Activated naive CD8-positive, alpha-beta T cell treated with anti-CD3 and anti-CD28 coated beads for 36 hours (primary cell): ENCODE results near the gene ELOVL4. TPM values are rescaled to one million over a fixed set of nuclear protein-coding genes. Genes with fewer than 3 reads are reported as not detected.

Experiments
- DNase-seq: peaks from one replicate; pipeline ENCODE4 v3.0.0; 2021
- H3K27ac Mint-ChIP-seq: one replicate; pipeline ENCODE4 v1.8.0; 2022; ENCODE audit warnings: mild to moderate bottlenecking, moderate library complexity, mixed read lengths
- H3K27me3 Mint-ChIP-seq: one replicate; pipeline ENCODE4 v1.8.0; 2022; ENCODE audit warnings: mild to moderate bottlenecking, mixed read lengths
- H3K36me3 Mint-ChIP-seq: one replicate; pipeline ENCODE4 v1.8.0; 2021; ENCODE audit warnings: mild to moderate bottlenecking, mixed read lengths
- H3K4me1 Mint-ChIP-seq: one replicate; pipeline ENCODE4 v1.8.0; 2021; ENCODE audit warnings: mixed read lengths
- H3K4me3 Mint-ChIP-seq: one replicate; pipeline ENCODE4 v1.8.0; 2022; ENCODE audit warnings: mild to moderate bottlenecking, moderate library complexity, mixed read lengths
- H3K9me3 Mint-ChIP-seq: one replicate; pipeline ENCODE4 v1.8.0; 2022; ENCODE audit warnings: mixed read lengths
- total RNA-seq, 2 experiments: library from RNA; stranded (reverse); gene quantifications; one replicate each; pipeline ENCODE4 v1.2.3, GENCODE V29; 2021

The ELOVL4 gene
- total RNA-seq, 2 experiments from 2014 or later, result 1.7 to 2.2 TPM

- Mint-ChIP-seq H3K27ac (no peak overlapping the region), H3K27me3 (peaks cover 33% of the 10 kb centered on the region), H3K4me3 (no peak overlapping the region)
These were observed 4.2 kb downstream of the ELOVL4 start for GRCh38 chr6:79943133-79943532.

DNA sequence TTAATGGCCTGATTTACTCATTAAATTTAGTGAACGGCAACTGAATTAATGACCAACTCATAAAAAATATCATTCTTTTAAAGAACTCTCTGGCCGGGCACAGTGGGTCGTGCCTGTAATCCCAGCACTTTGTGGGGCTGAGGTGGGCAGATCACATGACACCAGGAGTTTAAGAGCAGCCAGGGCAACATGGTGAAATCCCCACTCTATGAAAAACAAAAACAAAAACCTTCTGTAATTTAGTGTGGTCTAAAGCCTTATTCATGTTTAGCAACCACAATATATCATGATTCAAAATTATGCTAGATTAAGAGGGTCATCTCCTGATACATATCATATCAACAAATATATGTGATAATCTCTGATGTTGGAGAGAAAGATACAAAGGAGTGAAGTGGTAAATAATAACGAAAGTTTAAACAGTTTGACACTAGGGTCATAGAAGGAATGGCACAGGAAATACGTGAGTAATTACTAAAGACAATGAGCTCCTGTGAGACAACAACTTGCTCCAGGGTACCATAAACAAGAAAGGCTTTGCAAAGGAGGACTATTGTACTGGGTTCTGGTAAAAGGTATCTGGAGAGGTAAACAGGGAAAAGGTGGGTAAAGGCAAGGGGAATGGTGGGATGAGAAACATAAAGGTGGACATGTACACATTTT is 5.7 kb downstream of the ELOVL4 start:
- no peak for DNase-seq
- H3K27me3 Mint-ChIP-seq, result peaks cover 30% of the 10 kb centered on the region
- no peak overlapping the region for H3K27ac Mint-ChIP-seq
- H3K4me3 Mint-ChIP-seq, result no peak overlapping the region
- no peaks in the 10 kb centered on the region for H3K36me3 Mint-ChIP-seq
- peaks cover 9% of the 10 kb centered on the region for H3K4me1 Mint-ChIP-seq
- no peaks in the 10 kb centered on the region for H3K9me3 Mint-ChIP-seq

More at GRCh38 chr6:79943133-79943532, 4.2 kb downstream of the ELOVL4 start:
- no peak for DNase-seq
- H3K4me1 Mint-ChIP-seq, result peaks cover 16% of the 10 kb centered on the region
- no peaks in the 10 kb centered on the region for H3K9me3 Mint-ChIP-seq
- no peaks in the 10 kb centered on the region for H3K36me3 Mint-ChIP-seq

- Mint-ChIP-seq H3K4me1 (peaks cover 9% of the 10 kb centered on the region), H3K27me3 (peaks cover 2% of the 10 kb centered on the region), H3K36me3 (no peaks in the 10 kb centered on the region), H3K27ac (peak overlapping the region; percentile 2), H3K9me3 (no peaks in the 10 kb centered on the region), H3K4me3 (no peak overlapping the region)
- no peak for DNase-seq
These were observed 18.8 kb downstream of the ELOVL4 start for GRCh38 chr6:79928478-79928998.

GRCh38 chr6:79927758-79928157 is 19.6 kb downstream of the ELOVL4 start:
- Mint-ChIP-seq H3K4me3 (no peak overlapping the region), H3K36me3 (no peaks in the 10 kb centered on the region), H3K9me3 (no peaks in the 10 kb centered on the region), H3K27me3 (no peaks in the 10 kb centered on the region), H3K4me1 (peaks cover 9% of the 10 kb centered on the region), H3K27ac (no peak overlapping the region)
- no peak for DNase-seq

GRCh38 chr6:79923270-79923669 is 24.1 kb downstream of the ELOVL4 start:
- Mint-ChIP-seq H3K4me3 (no peak overlapping the region), H3K27ac (no peak overlapping the region), H3K9me3 (no peaks in the 10 kb centered on the region), H3K27me3 (no peaks in the 10 kb centered on the region), H3K4me1 (peaks cover 7% of the 10 kb centered on the region), H3K36me3 (peaks cover 2% of the 10 kb centered on the region)
- no peak for DNase-seq

DNA sequence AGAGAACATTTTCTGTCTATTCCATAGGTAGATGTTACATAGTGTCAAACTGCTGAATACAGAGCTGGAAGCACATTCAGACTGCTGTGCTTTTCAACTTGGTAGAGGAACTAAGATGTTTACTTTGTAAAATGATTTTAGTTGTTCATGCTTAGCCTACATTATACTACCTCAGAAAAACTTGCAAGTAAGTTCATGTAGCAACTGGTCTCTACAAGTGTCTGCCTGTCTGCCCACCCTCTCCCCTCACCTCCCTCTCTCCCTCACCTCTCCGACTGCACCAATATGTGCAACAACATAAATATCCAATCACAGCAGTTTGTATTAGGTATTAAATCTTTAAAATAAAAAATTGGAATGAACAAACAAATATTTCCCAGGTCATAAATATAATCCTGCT is 25.3 kb downstream of the ELOVL4 start:
- Mint-ChIP-seq H3K9me3 (no peaks in the 10 kb centered on the region), H3K36me3 (peaks cover 5% of the 10 kb centered on the region), H3K27me3 (no peaks in the 10 kb centered on the region), H3K4me1 (no peaks in the 10 kb centered on the region), H3K4me3 (no peak overlapping the region), H3K27ac (no peak overlapping the region)
- DNase-seq, result no peak

GRCh38 chr6:79913369-79913768 is 34.0 kb downstream of the ELOVL4 start:
- Mint-ChIP-seq H3K4me1 (peaks cover 4% of the 10 kb centered on the region), H3K27ac (no peak overlapping the region), H3K9me3 (no peaks in the 10 kb centered on the region), H3K27me3 (no peaks in the 10 kb centered on the region), H3K36me3 (peaks cover 6% of the 10 kb centered on the region), H3K4me3 (no peak overlapping the region)
- no peak for DNase-seq

DNA sequence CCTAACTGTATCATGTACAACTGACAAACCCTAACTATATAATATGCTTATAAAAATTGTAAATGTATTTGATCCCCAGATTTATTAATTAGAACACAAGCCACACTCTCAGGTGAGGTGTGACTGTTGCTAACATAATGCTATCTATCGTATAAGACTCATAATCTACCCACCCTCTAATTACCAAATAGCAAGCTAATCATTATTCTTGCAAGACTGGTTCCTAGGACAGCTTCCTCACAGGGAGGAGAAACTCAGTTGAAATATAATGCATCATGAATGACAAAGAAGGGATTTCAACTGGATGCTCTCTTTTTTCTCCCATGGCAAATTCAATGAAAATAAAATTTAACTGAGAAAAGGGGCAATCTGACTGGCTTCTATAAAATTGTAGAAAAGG is 35.4 kb downstream of the ELOVL4 start:
- H3K4me3 Mint-ChIP-seq, result no peak overlapping the region
- DNase-seq, result no peak

GRCh38 chr6:79909517-79909916 is 37.8 kb downstream of the ELOVL4 start:
- H3K4me1 Mint-ChIP-seq, result peaks cover 4% of the 10 kb centered on the region
- H3K4me3 Mint-ChIP-seq, result no peak overlapping the region

More for the DNA sequence above, 35.4 kb downstream of the ELOVL4 start:
- Mint-ChIP-seq H3K27me3 (no peaks in the 10 kb centered on the region), H3K36me3 (peaks cover 3% of the 10 kb centered on the region), H3K9me3 (no peaks in the 10 kb centered on the region), H3K4me1 (peaks cover 4% of the 10 kb centered on the region), H3K27ac (no peak overlapping the region)

GRCh38 chr6:79902046-79902445 is 45.3 kb downstream of the ELOVL4 start:
- H3K9me3 Mint-ChIP-seq, result no peaks in the 10 kb centered on the region
- DNase-seq, result no peak
- no peak overlapping the region for H3K27ac Mint-ChIP-seq
- H3K4me1 Mint-ChIP-seq, result no peaks in the 10 kb centered on the region
- peaks cover 9% of the 10 kb centered on the region for H3K27me3 Mint-ChIP-seq
- H3K4me3 Mint-ChIP-seq, result no peak overlapping the region
- H3K36me3 Mint-ChIP-seq, result no peaks in the 10 kb centered on the region

More at GRCh38 chr6:79909517-79909916, 37.8 kb downstream of the ELOVL4 start:
- H3K9me3 Mint-ChIP-seq, result no peaks in the 10 kb centered on the region
- H3K27me3 Mint-ChIP-seq, result peaks cover 3% of the 10 kb centered on the region
- no peak overlapping the region for H3K27ac Mint-ChIP-seq
- no peak for DNase-seq
- no peaks in the 10 kb centered on the region for H3K36me3 Mint-ChIP-seq

DNA sequence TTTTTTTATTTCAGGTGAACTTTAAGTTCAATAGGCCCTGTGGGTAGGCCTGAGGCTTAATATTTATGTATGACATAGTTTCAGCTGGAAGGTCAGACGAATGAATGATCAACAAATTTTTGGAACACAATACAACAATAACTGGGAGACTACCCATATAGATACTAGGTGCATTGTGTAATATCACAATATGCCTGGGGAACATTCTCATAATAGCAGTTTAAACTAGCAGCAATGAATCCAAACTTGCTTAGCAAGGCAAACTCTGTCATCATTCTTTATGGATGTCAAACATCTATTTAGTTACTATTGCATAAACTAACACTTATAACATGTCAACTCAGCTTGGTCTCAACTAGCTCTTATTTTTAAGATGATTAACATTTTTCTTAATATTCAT is 49.3 kb downstream of the ELOVL4 start:
- peaks cover 6% of the 10 kb centered on the region for H3K27me3 Mint-ChIP-seq
- DNase-seq, result no peak
- H3K36me3 Mint-ChIP-seq, result no peaks in the 10 kb centered on the region
- no peaks in the 10 kb centered on the region for H3K9me3 Mint-ChIP-seq
- no peaks in the 10 kb centered on the region for H3K4me1 Mint-ChIP-seq
- H3K27ac Mint-ChIP-seq, result no peak overlapping the region
- H3K4me3 Mint-ChIP-seq, result no peak overlapping the region

GRCh38 chr6:79896075-79896449 is 51.3 kb downstream of the ELOVL4 start:
- H3K27me3 Mint-ChIP-seq, result peaks cover 6% of the 10 kb centered on the region
- no peaks in the 10 kb centered on the region for H3K36me3 Mint-ChIP-seq
- H3K27ac Mint-ChIP-seq, result no peak overlapping the region
- no peak for DNase-seq
- H3K4me1 Mint-ChIP-seq, result no peaks in the 10 kb centered on the region
- no peak overlapping the region for H3K4me3 Mint-ChIP-seq
- no peaks in the 10 kb centered on the region for H3K9me3 Mint-ChIP-seq

GRCh38 chr6:79895382-79896074 is 51.8 kb downstream of the ELOVL4 start:
- Mint-ChIP-seq H3K9me3 (peaks cover 4% of the 10 kb centered on the region), H3K4me1 (no peaks in the 10 kb centered on the region), H3K36me3 (no peaks in the 10 kb centered on the region), H3K27me3 (peaks cover 6% of the 10 kb centered on the region), H3K4me3 (no peak overlapping the region), H3K27ac (no peak overlapping the region)
- no peak for DNase-seq

DNA sequence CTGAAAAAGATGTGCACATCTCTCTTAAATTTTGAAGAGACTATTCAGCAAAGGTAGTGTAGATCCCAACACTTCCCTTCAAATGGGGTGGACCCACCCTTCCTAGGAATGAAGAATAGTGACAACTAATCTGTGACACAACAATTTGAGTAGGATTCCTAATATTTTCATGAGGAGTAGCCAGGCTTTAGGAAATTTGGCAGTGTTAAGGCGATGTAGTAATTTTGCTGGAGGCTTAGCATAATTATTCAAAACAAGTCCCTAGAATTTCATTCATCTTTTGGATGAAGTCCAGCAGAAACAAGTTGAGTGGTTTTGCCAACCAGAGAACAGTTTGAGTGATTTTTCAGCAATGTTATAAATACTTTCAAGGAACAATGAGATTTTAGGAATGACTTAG is 52.4 kb downstream of the ELOVL4 start:
- Mint-ChIP-seq H3K4me1 (no peaks in the 10 kb centered on the region), H3K4me3 (no peak overlapping the region), H3K27ac (no peak overlapping the region), H3K36me3 (no peaks in the 10 kb centered on the region), H3K9me3 (peaks cover 7% of the 10 kb centered on the region), H3K27me3 (peaks cover 6% of the 10 kb centered on the region)
- no peak for DNase-seq

- peaks cover 26% of the 10 kb centered on the region for H3K27me3 Mint-ChIP-seq
- no peaks in the 10 kb centered on the region for H3K4me1 Mint-ChIP-seq
- H3K9me3 Mint-ChIP-seq, result peaks cover 7% of the 10 kb centered on the region
- no peak overlapping the region for H3K27ac Mint-ChIP-seq
- no peak for DNase-seq
- no peaks in the 10 kb centered on the region for H3K36me3 Mint-ChIP-seq
- H3K4me3 Mint-ChIP-seq, result no peak overlapping the region
These were observed 58.8 kb downstream of the ELOVL4 start for GRCh38 chr6:79888587-79888986.
